Stimulated activated CD8-positive, alpha-beta memory T cell treated with anti-CD3 and anti-CD28 coated beads, Interleukin-15, amount 100 ng/mL, for 48 hours (primary cell): ENCODE measurements around the gene PRKD2.

Source experiments
- DNase-seq, 2 donors: peaks; one replicate each; pipeline ENCODE4 v3.0.0-alpha.2; 2020; ENCODE audit warnings: low read depth in 2 of 2

PRKD2 gene

DNA sequence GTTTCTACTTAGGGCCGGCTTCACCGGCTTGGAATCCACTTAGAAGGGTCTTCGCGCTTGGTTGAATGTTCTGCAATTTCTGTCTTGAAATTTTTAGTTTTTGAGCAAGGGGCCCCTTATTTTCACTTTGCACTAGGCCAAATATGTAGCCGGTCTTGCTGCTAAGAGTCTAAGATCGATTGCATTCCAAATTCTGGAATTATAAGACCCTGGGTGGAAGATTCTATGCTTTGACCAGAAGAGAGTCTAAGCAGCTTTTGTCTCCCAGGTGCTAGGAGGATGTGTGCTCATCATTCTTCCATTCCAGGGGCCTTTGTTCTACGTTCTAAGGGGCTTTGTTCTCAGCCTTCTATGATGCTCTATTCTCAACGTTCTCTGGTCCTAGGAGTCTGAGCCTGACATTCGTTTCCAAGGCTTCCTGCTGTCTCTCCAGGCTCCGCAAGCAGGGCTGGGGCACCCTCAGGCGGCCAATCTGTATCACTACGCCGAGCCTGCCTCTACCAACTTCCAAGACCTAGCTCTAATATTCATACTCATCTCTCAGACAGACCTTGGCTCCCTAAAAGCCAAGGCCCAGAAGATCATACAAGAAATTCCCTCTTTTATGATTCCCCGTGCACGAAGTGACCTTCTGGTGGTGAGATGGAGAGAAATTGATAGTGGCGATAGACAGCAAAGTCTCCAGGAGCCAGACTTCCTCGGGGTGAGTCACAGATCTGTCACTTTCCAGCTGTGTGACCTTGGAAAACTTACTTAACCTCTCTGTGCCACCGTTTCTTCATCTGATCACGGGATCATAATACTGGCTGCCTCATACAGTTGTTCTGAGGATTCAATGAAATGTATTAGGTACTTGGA lies 55.0 kb downstream of the PRKD2 start:
- DNase-seq = peak; percentile 62 to 63

DNA sequence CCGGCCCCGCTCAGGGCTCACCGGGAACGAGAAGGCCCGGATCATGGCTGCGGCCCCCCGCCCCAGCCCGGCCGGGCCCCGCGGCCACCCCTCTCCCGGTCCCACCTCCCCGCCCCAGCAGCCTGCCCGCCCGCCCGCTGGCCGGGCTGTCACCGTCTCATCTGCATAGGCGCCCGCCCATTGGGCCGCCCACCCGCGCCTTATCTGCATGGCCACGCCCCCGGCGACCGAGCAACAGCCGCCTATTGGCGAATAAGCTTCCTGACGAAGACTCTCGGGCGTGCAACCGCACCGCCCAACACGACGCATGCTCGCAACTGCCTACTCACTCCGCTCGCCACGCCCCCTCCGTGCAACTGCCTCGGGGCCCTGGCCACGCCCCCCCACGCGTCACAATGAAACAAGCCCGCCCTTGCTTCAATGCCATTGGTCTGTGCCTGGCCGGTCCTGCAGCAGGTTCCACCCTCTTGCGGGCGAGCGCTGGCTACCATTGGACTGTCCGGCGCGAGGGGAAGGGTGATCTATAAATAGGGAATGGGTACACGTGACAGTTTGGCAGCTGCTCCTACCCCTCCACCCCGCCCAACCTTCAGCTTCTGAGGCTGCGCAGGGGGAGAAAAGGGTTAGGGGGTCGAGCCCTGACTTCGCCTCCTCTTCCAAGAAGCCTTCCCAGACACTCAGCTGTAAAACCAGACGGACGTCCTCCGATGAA lies 55.7 kb downstream of the PRKD2 start, which contains the start of gene DACT3:
Gene DACT3, minus strand, starts transcription at position 163 of the 712 bp plus-strand sequence. Its CDS starts 118 bp downstream, at position 45.
- peak; percentile 100 for DNase-seq

DNA sequence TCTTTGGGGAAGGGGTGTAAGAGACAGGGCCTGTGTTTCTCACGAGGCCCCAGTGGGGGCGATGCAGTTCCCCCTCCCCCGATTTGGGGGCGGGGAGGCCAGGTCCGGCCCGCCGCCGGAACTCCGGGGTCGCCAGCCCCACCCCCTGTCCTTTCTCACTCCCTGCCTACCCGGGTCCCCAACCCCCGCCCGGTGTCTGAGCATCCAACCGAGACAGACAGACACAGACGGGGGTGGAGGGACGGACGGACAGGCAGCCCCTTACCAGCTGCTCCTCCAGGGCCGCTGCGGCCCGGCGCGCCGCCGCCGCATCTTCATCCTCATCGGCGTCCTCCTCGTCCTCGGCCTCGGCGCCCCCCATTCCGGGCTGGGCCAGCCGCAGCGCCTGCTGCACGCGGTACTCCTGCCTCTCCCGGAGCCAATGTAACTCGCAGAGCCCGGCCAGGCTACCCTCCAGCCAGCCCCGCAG lies 56.3 kb downstream of the PRKD2 start:
- no peak for DNase-seq

DNA sequence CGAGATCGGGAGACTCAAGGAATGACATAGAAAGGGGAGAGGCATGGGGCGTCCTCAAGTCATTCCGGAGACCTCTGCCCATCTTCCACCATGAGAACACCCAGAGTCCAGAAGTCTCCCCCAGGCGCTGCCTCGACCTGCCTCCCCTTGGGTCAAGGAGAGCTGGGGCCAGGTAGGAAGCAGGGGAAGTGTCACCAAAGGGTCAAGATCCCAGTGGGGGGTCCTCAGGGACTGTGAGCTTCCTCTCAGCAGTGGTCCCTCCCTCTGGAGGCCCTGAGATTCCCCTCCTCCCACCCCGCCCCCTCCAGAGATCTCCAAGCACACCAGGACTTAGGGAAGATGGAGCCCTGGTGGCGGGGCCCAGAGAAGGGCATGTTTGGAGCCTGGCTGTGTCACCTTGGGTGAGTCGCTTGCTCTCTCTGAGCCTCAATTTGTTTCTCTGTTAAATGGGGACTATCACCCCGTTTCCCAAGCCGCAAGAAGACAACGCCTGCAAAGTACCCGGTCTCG lies 56.9 kb downstream of the PRKD2 start:
- DNase-seq = no peak

DNA sequence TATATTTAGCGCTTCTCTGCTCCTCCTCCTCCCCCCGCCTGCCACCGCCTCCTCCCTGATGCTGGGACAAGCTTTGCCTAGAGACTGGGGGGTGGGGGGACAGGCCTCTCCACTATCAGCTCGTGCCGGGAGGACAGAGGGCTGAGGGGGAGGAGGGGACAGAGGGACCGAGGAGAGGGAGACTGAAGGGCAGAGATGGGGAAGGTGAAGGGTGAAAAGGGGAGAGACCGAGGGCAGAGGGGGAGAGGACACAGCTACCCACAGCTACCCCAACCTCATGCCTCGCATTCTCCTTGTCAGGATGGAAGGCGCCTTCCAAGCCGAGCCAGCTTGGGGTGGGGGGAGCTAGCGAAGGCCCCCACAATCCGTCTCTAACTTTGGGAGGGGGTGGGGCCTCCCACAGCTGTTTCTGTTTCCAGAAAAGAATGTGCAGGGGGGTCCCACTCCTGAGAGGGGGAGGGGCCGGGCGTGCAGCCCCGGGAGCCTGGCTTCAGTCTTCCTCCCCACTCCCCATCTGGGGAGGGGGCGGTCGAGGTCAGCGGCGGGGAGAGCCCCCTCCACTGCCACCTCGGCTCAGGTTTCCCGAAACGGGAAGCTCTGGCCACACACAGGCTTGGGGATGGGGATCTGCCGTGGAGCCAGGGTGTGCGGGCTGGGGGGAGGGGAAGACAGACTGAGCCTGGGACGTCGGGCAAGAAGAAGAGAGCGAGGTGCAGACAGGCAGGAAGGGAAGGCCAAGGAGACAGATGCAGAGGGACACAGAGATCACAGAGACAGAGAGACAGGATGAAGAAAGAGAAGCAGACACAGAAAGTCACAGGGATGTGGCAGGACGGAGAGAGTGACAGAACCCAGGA lies 57.5 kb downstream of the PRKD2 start:
- DNase-seq = no peak

DNA sequence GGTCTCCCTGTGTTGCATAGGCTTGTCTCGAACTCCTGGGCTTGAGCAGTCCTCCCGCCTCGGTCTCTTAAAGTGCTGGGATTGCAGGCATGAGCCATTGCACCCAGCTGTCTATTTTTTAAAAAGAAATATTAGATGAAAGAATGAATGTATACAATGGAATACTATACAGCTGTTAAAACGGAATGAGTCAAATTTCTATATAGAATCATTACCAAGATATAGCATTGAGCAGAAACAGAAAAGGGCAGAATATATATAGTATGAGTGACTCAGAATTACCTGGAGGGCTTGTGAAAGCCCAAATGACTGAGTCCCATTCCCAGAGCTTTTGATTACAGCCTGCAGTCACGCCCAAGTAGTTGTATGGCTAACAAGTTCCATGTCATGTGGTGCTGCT lies 60.4 kb downstream of the PRKD2 start:
- DNase-seq = no peak

DNA sequence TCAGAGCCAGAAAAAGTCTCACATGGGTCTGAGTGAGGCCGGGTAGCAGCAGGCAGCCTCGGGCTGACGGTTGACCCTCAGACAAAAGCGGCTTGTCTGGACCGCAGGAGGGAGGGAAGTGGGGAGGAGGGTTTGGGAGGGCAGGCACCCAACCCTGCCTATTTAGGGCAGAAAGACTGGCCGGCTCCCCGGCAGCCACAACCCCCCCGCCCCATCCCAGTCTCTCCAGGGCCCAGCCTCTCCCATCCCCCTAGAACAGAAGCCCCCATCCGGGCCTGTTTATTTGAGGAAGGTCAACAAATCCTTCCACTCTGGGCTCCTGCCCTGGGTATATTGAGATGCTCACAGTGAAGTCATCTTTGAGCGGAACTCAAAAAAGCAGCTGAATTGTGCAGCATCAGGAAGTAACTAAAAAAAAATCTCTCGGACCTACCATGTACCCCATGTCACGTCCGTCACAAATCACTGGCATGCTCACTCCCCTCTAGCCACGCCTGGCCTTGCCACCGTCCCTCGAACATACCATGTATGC lies 62.2 kb downstream of the PRKD2 start:
- no peak for DNase-seq

DNA sequence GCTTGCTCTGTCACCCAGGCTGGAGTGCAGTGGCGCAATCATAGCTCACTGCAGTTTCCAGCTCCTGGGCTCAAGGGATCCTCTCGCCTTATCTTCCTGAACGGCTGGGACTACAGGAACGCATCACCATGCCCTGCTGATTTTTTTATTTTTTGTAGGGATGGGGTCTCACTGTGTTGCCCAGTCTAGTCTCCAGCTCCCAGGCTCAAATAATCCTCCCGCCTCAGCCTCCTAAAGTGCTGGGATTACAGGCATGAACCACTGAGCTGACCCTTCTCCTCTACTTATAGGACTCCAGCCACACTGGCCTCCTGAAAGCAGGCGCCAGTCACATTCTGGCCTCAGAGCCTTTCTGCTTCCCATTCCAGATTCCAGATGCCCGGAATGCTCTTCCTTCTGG lies 66.5 kb downstream of the PRKD2 start:
- DNase-seq = no peak

DNA sequence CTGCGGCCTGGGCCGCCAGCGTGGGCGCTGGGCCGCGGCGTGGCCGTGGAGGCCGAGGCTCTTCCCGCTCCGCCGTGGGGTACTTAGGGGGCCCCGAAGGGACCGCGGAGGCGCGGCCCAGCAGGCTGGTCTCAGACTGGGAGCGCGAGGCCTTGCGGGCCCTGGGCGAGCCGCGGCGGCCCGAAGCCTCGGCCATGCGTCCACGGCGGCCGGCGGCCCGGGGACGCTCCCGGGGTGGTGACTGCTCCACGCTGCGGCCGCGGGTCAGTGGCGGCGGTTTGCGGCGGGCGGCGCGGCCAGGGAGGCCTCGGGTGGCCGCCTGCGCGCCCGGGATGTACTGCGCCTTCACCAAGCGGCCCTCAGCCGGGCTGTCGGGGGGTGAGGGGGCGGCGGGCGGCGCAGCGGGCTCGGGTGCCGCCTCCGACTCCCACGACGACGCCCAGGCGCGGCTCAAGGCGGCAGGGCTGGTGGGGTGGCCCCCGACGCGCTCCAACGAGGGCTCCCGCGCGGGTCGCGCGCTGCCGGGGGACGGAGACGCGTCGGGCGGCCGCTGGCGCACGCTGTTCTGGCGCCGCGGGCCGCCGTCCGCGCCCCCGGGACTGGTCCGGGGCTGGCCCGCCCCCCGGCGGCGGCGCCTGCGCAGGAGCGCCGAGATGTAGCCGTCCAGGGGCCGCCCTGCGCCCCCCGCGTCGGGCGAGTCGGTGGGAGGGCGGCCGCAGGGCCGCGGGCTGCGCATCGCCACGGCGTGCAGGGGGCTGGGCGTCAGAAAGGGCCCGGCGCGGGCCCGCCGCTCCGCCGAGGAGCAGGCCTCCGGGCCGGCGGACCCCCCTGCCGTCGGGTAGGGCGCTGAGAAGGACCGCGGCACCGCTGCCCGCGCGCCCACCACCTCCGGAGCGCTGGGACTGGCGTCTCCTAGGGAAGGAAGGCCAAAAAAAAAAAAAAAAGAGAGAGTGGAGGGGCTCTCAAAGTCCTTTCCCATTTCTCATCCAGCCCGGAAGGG lies 67.7 kb downstream of the PRKD2 start:
- no peak for DNase-seq

DNA sequence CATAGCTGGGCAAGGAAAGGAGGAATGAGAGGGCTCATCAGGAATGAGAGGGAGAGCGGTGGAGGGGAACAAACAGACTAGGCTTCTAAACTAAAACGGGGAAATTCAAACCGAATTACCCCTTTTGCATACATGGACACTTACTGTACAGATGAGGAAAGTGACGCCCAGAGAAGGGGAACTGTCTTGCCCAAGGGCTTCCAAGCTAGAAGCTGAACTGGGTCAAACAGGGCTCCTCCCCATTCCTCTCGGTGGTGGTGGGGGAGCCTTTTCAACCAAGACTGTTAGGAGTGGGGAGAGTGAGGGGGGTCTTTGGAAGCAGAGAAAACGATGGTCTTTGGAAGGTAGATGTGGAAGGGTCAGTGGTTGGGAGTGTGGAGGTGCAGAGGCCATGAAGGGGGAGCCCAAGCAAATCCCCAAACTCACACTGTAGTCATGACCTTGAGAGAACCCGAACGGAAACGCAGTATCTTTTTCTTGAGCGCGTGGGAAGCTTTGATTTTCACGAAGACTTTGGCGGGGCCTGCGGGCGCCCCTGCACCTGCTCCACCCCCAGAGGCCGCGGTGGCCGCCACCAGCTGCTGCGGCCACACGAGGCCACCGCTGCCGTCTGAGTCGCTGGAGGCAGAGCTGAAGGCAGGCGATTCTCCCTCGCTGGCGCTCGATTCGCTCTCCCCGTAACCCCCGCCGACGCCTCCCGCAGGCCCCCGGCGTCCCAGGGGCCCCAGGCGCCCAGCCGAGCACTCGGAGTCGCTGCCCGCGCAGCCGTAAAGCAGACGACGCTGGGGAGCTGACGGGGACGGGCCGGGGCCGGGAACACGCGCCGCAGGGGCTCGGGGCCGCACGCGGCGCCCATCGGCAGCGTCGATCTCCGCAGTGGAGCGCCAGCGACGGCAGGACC lies 68.6 kb downstream of the PRKD2 start:
- no peak for DNase-seq

DNA sequence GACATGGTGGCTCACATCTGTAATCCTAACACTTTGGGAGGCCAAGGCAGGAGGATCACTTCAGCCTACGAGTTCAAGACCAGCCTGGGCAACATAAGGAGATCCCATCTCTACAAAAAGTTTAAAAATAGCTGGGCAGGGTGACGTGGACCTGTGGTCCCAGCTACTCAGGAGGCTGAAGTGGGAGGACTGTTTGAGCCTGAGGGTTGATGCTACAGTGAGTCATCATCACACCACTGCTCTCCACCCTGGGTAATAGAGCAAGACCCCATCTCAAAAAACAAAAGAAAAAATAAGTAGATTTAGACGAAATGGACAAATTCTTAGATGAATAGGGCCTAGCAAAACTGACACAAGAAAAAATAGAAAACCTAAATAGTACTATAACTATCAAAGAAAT lies 70.5 kb downstream of the PRKD2 start:
- DNase-seq = no peak

DNA sequence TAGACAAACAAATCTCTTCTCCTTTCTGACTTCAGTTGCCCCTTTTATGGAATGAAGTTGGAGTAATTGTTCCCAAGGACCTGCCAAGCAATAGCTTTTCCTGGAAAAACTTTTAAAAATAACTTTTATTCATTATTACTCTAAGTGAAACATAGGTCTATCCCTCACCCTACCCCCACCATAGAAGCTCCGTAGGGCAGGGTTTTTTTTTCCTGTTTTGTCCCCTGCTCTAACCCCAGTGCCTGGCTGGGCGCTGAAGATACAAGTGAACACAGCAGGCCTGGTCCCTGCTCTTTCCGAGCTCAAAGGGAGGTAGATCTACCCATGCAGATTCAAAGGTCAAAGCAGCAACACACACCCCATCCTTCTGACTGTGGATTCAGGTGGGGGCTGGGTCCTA lies 72.2 kb downstream of the PRKD2 start:
- no peak for DNase-seq

DNA sequence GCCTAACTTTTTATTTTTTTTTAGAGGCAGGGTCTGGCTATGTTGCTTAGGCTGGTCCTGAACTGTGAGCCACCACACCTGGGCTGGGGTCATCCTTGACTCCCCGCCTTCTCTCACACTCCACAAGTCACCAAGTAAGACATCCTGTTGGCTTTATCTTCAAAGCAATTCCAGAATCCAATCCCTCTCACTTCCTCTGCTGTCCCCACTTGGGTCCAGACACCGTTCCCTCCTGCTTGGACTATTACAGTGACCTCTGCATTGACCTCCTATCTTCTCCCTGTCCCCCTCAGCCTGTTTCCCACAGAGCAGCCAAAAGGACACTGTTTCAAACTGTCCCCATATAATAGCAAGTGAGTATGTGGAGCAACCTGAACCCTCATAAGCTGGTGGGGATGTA lies 76.3 kb downstream of the PRKD2 start:
- DNase-seq = no peak

DNA sequence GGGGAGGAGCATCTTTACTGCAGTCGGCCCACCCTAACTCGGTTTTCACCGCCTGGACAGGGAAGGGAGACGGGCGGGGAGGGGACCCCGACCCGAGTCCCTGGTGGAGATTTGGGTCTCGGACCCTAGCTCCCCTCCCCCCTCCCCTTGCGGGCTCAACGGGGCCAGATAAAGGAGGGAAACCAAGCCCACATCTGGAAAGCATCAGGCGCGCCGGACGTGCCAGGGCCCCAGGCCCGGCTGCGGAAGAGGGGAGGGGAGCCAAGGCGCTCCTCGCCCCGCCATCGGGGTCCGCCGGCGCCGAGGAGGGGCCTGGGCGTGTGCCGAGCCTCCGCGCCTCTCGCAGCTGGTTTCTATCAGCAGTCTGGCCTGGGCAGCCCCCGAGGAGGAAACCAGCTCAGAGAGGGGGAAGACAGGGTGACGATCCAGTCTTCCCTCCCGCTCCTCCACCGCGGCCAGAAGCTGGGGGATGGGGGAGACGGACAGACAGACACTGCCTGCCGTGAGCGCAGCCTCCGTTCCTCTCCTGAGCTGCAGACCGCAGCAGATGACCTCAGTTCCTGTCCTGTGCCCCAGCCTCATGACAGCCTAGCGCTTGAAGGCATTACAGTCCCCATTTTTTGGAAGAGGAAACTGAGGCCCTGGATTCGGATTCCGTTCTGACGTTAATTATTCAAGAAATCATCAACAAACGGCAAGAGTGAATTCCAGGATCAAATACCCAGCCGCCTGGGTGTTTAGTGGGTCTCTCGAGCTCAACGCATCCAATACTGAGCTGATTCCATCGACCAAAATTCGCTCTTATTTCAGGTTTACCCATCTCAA lies 77.3 kb downstream of the PRKD2 start:
- DNase-seq = no peak

DNA sequence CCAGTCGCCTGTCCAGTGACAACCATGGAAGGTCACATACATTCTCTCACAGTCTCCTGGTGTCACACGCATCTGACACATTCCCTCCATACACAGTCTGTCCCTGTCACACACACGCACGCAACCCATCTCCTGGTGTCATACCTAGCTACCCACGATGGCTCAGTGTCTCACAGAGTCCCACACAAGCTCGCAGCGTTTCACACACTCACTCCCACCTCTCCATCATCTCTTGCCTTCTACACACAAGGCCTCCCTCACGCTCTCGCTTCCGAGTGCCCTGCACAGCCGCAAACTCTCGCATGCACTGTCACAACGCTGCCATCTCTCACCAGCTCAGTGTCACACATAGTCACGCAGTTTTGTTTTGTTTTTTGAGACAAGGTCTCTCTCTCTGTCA lies 79.7 kb downstream of the PRKD2 start:
- no peak for DNase-seq

DNA sequence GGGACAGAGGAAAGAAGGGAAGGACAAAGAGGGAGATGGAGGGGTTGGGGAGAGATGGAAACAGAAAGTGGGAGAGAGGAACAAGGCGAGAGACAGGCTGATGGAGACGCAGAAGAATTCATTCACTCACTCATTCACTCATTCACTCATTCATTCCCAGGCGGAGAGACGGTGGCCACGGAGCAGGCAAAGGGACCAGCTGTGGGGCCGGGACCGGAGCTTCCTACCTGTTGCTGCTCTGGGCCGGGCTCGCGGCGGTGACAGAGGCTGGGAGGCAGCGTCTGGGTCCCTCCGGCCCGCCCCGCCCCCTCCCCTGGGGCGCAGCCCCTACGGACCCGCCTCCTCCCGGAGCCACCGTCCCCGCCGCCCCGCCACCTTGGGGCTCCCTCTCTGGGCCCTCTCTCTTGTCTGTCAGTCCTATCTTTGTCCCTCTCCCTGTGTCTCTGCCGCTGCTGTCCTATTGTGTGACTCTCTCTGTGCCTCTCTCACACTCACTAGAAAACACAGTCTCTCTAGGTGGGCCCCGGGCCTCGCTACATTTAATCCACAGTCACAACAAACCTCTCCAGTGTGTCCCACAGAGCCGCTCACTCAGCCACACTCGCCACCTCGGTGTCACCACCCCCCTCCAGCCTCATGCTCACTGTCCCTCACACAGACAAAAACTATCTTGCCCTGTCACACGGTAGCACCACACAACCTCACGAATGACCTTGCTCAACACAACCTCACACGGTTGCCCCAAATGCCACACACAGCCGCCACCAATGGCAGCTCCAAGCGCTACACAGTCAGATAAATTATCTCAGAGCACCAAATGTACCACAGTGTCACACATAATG lies 80.8 kb downstream of the PRKD2 start, which contains the start of gene GNG8:
Gene GNG8, minus strand, starts transcription at position 283 of the 842 bp plus-strand sequence. CDS start 1,520 bp downstream, outside the sequence.
- no peak for DNase-seq

DNA sequence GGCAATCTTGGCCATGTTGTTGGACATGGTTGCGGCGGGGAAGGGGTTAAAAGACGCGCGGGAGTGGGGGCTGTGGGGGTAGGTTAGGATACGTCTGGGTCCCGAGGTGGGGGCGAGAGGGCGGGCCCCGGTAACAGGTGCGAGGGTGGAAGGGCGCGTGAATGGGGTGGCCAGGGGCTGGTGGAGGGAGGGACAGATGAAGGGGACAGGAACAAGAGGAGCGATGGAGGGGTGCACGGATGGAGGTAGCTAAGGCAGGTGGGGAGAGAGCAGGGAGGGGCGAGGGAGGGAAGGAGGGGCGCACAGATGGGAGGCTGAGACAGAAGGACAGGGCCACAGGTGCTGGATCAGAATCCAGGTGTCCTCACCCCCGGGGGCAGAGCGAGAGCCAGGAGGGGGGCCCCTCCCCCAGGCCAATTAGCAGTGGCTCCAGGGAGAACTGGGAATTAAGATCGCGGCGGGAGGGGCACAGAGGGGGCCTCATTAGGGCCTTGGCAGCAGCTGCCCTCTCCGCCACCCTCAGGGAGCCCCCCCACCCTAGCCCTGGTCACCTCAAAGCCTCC lies 82.2 kb downstream of the PRKD2 start:
- no peak for DNase-seq
